Heart left ventricle (tissue), 13 donors: ENCODE data around the gene NR1H3.

Source experiments
- CTCF ChIP-seq, 12 donors: fragments of 200-600 bp; sonication (generic) in 4 of 12; IDR thresholded peaks; one replicate each; pipeline versions ENCODE4 v1.5.0 to v1.8.0; 2018 to 2022; ENCODE audit warnings: antibody characterized with exemption in 12 of 12, mild to moderate bottlenecking in 5 of 12
- POLR2A ChIP-seq, 2 donors: fragments of 450-650 bp; IDR thresholded peaks; one replicate each; pipeline ENCODE4 v1.6.1; 2017; ENCODE audit warnings: antibody characterized with exemption in 2 of 2, mild to moderate bottlenecking in 2 of 2, moderate library complexity in 2 of 2
- donor health status: ischemic (EF 13 %, LVEDD 7.1; RV severe dilation, severe dysfunction).
- donor health status: DM: no; HTN: yes; CAD: no.
- donor health status: DM: no; HTN: no; CAD: no.
- donor health status: ischemic (EF 25% LVEDD 6.9; RV normal size, moderate dysfunction).
- donor health status: ischemic (EF 25% LVEDD 5.7; RV mildly dilated, moderate dysfunction).
- donor health status: ischemic (EF 35%, LVEDD 5.7; RV mildly dilated, moderate dysfunction).
- donor health status: nonischemic (EF 11% LVEDD 7.7; RV severe dilation, severe dysfunction).
- donor health status: DM: yes; HTN: yes; CAD: no.
- donor health status: PGD.
- donor health status: ischemic (EF 29% LVEDD 5.4; RV normal size, mild dysfunction).
- donor health status: nonischemic (EF 23%, LVEDD 6.1; RV moderate dilation, normal function).

- TF ChIP-seq CTCF (IDR thresholded peaks at IDR 0.05) (no peak), POLR2A (IDR thresholded peaks at IDR 0.05) (no peak)
Measured at GRCh38 chr11:47305734-47306483, 48.1 kb downstream of the NR1H3 start.
